SHP77 (cell line): ENCODE data around the gene ALOXE3.
"Not testable (repeated sequence)": the region's sequence is repeated elsewhere in the genome, so short reads cannot be mapped to it uniquely, and the experiment has no call there.

Experiments
- DNase-seq, 2 experiments: peaks; one replicate each; lab custom pipeline; 2025; lab: John Stamatoyannopoulos, UW

The ALOXE3 gene

DNA sequence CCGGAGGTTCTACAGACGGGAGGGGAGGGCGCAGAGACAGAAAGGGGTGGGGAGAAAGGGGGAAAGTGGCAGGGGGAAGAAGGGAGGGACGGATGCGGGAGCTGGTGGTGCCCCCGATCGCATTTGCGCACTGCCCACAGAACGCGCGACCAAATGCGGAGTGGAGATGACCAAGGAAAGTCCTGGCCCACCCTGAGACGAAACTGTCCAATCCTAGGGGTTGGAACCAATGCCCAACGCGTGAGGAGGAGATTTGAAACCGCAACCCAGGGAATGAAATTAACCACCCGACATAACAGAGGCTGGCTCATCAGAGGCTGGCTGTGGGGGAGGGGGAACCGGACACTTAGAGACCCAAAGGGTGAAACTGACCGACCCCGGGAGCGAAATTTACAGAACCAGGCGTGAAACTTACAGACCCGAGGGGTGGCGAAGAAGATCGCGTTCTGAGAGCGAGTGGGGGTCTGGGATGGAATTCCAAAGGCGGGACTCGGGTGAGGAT is 4.2 kb upstream of the ALOXE3 start:
- DNase-seq: no peak

GRCh38 chr17:8121681-8122421 is 3.5 kb upstream of the ALOXE3 start:
- peak; percentile 55 to 84 for DNase-seq

GRCh38 chr17:8121407-8121680 is 3.0 kb upstream of the ALOXE3 start:
- no peak for DNase-seq

DNA sequence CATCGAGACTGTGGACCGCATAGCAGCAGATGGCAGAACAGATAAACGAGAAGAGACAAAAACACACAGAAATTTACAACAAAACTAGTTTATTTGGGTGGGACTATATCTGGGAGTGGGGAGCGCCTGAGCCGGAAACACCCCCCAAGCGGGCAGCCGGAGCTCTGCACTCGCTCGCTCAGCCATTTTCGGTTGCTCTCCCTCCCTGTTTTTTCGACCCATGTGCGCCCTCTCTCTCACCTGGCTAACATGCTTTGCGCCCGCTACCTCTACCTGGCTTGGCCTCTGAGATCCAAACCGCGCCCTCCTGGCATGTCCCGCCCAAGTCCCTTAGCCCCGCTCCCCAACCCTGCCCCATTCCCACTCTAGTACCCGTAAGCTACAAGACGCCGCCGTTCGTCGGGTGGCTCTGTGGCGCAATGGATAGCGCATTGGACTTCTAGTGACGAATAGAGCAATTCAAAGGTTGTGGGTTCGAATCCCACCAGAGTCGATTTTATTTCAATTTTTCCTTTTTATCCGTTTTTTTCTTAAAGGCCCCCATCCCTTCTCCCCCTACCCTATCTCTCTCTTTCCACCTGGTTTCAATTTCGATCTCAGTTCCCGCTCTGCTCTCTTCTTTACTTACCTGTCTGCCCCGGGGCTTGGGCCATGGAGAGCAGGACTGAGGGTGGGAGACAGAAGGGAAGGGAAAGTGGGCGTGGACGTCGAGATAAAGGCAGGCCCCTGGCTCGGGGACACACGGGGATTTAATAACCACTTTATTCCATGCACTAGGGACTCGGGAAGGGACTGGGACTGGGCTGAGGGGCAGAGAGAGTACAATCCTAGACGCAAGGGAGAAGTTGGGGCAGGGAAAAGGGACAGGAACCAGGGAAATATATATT is 2.4 kb upstream of the ALOXE3 start:
- peak; percentile 75 to 85 for DNase-seq

DNA sequence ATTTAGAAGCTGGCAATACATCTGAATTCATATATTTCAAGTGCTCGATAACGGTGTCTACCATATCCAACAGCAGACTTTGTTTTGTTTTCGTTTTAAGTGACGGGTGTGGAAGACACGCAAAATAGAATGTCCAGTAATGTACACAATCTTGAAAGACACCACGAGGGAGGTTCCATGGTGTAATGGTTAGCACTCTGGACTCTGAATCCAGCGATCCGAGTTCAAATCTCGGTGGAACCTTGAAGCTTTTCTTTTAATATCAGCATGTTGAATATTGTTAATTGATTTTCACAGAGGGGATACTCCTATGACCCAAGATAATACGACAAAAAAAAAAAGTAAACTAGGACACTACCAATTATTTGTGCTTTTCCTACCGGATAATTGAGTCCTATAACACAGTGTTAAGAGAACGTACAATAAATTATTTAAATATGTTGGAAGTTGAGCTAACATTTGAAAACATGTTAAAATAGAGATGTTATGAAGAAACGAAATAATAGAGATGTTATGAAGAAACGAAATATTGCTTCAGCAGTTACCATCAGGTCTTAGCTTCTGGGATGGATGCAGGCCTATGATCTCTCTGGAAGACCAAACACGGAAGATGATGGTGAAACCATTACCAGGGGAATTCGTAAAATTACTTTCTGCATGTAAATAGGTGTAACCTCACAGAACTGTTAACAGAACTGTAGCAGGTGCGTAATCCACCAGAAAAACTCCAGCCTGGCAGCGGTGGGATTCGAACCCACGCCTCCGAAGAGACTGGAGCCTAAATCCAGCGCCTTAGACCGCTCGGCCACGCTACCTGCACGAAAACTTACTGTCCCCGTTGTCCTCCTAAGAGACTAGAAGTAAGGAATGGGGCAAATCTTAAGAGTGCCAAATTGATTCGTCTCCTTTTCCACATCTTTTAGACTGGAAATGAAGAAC is 1.5 kb upstream of the ALOXE3 start:
- peak; percentile 85 to 95 for DNase-seq

DNA sequence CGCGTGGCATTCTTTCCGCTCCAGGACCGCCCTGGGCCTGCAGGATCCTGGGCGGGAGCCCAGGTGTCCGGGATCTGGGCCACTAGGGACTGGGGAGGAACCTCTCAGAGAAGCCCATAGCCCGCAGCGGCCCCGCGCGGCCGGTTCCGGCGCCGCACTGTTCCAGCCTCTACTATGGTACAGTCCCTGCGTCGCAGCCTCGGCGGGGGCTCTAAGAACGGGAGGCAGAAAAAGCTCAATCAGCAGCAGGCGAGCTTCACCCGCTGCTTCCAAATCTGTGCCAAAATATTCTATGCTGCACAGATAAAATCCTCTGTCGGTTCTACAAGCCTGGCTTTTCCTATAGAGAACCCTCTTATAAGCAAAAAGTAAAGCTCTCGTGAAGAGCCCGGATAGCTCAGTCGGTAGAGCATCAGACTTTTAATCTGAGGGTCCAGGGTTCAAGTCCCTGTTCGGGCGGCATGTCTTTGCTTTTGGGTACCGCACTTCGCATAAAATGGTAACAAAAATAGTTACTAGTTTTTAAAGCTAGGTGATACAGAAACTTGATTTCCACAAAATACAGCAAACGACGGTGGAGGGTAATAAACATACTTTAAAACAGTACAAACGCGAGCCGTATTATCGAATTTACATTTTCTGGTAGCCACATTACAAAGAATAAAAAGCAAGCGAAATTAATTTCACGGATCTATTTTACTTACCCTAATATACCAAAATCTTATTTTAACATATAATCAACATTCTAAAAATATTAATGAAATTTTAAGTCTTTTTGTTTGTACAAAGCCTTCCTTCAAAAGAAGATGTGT is 661 bp upstream of the ALOXE3 start:
- DNase-seq: peak; percentile 89 to 95

DNA sequence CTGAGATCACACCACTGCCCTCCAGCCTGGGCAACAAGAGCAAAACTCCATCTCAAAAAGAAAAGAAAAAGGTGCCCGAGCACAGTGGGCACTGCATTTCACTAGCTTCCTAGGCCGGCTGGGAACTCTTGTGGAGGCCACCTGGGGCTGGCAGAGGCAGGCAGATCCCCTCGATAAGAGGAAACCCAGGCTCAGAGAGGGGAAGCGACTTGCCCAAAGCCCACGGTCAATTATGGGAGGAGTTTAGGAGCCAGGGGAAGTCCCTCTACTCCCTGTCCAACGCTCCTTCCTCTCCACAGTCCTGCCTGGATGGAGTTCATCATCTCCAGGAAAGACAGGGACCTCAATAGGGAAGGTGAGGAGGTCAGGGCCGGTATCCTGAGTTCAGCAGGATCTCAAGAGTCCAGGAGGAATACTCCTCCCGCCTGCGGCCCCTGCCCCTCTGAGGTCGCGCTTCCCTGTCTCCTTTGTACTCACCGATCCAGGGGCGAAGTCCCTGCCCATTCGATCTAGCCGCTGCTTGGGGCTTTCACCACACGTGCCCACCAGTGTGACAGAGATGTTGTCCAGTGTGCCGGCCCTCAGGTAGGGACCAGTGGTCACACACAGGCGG is 841 bp downstream of the ALOXE3 start:
- DNase-seq: peak in 1 of 2 experiments; percentile 31

GRCh38 chr17:8116776-8117175 is 1.5 kb downstream of the ALOXE3 start:
- DNase-seq: no peak

DNA sequence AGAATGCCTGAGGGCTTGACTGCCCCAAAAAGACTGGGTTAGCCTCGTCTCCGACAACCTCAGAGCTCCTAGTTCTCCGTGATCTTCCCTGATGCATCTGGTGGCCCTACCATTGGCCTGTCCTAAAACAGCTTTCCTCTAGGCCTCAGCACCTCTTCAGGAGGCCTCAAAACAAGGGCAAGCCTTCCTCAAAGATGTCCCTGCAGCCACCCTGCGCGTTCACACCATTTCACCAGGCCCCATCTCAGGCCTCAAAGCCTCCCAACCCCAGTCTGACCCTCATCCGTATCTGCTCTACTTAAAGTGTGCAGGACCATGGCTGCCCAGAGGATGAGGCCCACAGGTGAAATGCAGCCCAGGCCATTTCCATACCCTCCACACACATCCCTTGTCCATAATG is 7.4 kb downstream of the ALOXE3 start:
- no peak for DNase-seq

DNA sequence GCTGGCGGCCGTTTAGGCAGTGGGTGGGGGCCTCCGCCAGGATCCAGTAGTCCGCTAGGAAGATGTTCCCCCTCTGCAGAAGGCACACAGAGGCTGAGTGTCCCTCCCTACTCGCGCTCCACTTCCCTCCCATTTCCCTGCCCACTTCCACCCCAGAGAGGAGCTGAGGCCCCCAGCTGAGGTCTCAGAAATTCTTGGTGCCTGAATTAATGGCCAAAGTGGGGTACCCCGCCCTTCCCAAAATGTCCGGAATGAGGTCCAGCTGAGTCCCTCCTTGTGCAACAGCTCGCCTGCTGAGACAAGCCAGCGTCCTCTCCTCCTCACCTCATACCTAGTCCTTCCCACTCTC is 7.9 kb downstream of the ALOXE3 start:
- no peak for DNase-seq

DNA sequence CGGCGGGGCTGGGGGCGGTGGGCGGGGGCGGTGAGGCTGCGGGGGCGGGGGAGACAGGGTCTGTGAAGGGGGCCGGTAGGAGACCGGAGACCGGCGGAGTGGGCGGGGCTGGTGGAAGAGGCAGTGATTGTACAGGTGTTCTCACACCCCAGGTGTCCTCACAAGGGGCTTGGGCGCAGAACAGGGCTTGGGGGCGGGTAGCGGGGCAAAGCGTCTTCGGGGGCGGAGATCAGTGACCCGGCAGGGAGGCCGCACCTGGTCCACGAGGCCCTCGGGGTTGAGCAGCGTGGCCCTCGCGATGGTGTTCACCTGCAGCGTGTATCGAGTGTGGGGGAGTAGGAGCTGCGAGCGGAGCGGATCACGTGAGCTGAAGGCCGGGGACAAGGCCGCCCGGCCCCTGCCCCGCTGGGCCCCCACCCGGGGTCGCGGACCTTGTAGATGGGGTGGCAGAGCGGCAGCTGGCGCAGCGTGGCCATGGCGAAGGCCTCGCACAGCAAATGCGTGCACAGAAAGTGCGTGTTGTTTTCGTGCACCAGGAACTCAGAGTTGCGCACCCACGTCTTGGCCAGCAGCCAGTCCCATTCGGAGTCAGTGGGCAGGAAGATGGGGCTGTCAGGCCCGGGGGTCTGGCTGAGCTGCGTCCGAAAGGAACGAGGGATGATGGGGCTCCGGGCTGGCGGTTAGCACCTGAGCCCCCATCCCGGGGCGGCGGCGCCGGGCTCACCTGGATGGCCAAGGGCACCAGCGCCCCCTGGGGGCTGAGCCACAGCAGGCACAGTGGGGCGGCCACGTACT is 8.5 kb downstream of the ALOXE3 start:
- DNase-seq: peak; percentile 61 to 67

GRCh38 chr17:8108972-8109660 is 9.2 kb downstream of the ALOXE3 start:
- no peak for DNase-seq

DNA sequence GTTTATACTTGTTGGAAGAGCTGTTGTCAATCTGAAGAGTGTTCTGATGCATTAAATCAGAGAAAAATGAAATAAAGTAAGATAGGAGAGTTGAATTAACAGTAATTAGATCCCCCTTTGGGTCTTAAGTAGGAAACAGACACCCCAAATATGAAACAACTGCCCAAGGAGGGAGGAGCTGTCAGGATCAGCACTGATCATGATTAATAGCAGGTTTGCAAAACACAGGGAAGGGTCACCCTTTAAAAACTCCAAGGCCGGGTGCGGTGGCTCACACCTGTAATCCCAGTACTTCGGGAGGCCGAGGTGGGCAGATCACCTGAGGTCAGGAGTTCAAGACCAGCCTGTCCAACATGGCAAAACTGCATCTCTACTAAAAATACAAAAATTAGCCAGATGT is 11.3 kb downstream of the ALOXE3 start:
- DNase-seq: not testable (repeated sequence)

DNA sequence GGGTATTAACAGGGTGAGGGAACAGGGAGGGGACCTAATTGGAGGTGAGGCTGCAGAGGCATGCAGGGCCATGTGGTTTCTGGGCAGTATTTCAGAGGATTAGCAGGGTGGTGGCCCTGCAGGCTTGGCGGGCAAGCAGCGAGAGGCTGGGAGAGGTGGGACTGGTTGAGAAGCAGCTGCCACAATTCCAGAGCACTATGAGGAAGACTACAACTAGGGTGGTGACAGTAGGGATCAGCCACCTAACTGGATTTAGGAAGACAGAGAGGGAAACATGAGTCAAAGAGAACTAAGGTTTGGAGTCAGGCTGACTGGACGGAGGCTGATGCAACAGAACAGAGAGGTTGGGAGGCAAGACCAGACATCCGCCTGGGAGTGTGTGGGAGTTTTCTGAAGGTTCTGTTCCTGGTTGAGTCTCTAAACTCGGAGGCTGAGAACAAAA is 12.3 kb downstream of the ALOXE3 start:
- no peak for DNase-seq

- DNase-seq: no peak
Measured at GRCh38 chr17:8104911-8105310, 13.4 kb downstream of the ALOXE3 start.

GRCh38 chr17:8103549-8103948 is 14.8 kb downstream of the ALOXE3 start:
- DNase-seq: no peak

- no peak for DNase-seq
Measured at GRCh38 chr17:8101721-8102120, 16.6 kb downstream of the ALOXE3 start.

DNA sequence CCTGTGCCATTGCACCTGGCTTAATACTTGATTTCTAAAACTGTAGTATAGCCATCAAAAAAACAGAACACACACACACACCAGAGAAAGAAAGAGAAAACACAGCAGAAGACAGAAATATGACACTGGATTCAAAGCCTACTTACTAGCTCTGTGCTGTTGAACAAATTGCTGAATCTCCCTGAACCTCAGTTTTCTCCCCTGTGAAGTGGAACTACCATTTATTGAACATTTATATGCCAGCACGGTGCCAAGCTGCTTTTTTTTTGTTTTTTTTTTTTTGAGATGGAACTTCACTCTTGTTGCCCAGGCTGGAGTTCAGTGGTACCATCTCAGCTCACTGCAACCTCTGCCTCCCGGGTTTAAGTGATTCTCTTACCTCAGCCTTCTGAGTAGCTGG is 17.6 kb downstream of the ALOXE3 start:
- DNase-seq: no peak

DNA sequence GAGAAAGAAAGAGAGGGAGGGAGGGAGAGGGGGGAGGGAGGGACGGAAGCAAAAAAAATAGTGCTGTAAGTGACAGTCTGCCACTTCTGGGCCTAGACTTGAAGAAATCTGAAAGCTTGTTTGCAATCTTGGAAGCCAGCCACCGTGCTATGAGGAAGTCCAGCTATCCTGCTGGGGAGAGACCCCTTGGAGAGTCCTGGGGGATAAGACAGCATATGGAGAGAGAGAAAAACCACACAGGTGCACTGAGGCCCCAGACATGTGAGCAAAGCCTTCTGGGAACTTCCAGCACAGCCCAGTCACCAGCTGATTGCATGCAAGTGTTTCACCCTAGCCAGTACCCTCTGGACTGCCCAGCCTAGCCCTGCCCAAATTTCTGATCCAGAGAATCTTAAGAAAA is 18.2 kb downstream of the ALOXE3 start:
- no peak for DNase-seq
